K562 (cell line): Measurements from ENCODE around the gene TMEM267. TPM values are rescaled to one million over a fixed set of nuclear protein-coding genes. Genes with fewer than 3 reads are reported as not detected.

Experiments used
- ATF1 ChIP-seq, 2 experiments: fragments of 450-650 bp in 1 of 2; IDR thresholded peaks; 2 replicates each; pipeline ENCODE4 v1.6.1; 2016; ENCODE audit warnings: missing compliant biosample characterization in 1 of 2, missing genetic modification characterization in 1 of 2
- CC2D1A ChIP-seq: fragments of 450-650 bp; IDR thresholded peaks from 2 replicates; pipeline ENCODE4 v1.6.1; 2017; ENCODE audit warnings: mild to moderate bottlenecking
- CHAMP1 ChIP-seq: fragments of 450-650 bp; IDR thresholded peaks from 2 replicates; pipeline ENCODE4 v1.6.1; 2016; ENCODE audit warnings: mild to moderate bottlenecking
- DNMT1 ChIP-seq: fragments of 450-650 bp; IDR thresholded peaks from 2 replicates; pipeline ENCODE4 v1.6.1; 2016; ENCODE audit warnings: antibody characterized with exemption, mild to moderate bottlenecking
- LEF1 ChIP-seq: fragments of 450-650 bp; IDR thresholded peaks from 2 replicates; pipeline ENCODE4 v1.6.1; 2016; ENCODE audit warnings: mild to moderate bottlenecking
- MLLT1 ChIP-seq, 2 experiments: fragments of 450-650 bp; IDR thresholded peaks; 2 replicates each; pipeline ENCODE4 v1.6.1; 2016
- PHF21A ChIP-seq: fragments of 450-650 bp; IDR thresholded peaks from 2 replicates; pipeline ENCODE4 v1.6.1; 2017; ENCODE audit warnings: low read depth, borderline replicate concordance
- PHTF2 ChIP-seq: fragments of 250-450 bp; sonication (Bioruptor Pico); IDR thresholded peaks from 2 replicates; pipeline ENCODE4 v1.5.0; 2021; ENCODE audit warnings: mild to moderate bottlenecking
- ZBTB11 ChIP-seq, 3 experiments: fragments of 200-800 bp in 1 of 3; fragments of 250-450 bp in 1 of 3; fragments of 450-650 bp in 1 of 3; sonication (Bioruptor Pico) in 1 of 3; sonication (Bioruptor generic) in 1 of 3; formaldehyde crosslinking in 1 of 3; IDR thresholded peaks; 2 replicates each; pipeline versions ENCODE4 v1.6.1 to v1.8.0; 2016 to 2022; ENCODE audit warnings: mild to moderate bottlenecking in 2 of 3, missing genetic modification characterization in 2 of 3, missing compliant biosample characterization in 1 of 3, moderate library complexity in 1 of 3
- ZNF584 ChIP-seq: fragments of 200-800 bp; sonication (Bioruptor generic); IDR thresholded peaks from 2 replicates; pipeline ENCODE4 v1.6.1; 2016; ENCODE audit warnings: low read depth, mild to moderate bottlenecking, missing genetic modification characterization, missing compliant biosample characterization
- polyA plus RNA-seq, 8 experiments: library from polyadenylated mRNA; depleted of rRNA in 4 of 8; stranded (reverse) in 5 of 8; unstranded in 3 of 8; fragments of >200 nt; fragmentation: Nextera tagmentation in 2 of 8; fragmentation: Illumina TruSeq in 1 of 8; extraction: Ambion mirVana in 2 of 8; extraction: Trizol in 1 of 8; gene quantifications; 2 replicates each; pipeline versions ENCODE4 v1.2.1 to v1.2.3, GENCODE V29; 2011 to 2014; ENCODE audit warnings: inconsistent platforms in 1 of 8, missing spikeins in 1 of 8
- total RNA-seq, 7 experiments: library from RNA; depleted of rRNA in 6 of 7; stranded (reverse); fragments of >200 nt in 6 of 7; fragmentation: Illumina TruSeq in 2 of 7; extraction: Trizol in 2 of 7; gene quantifications; 2 replicates each; pipeline versions ENCODE4 v1.2.1 to v1.2.3, GENCODE V29; 2011 to 2021; ENCODE audit warnings: low replicate concordance in 1 of 7
- TF ChIP-seq, protein P1 (sequence below), 2 experiments: fragments of 200-800 bp in 1 of 2; sonication (Bioruptor generic) in 1 of 2; sonication (generic) in 1 of 2; formaldehyde crosslinking in 1 of 2; IDR thresholded peaks in 1 of 2; conservative IDR thresholded peaks in 1 of 2; 2 replicates each; pipeline versions ENCODE4 v1.5.0 to v1.6.1; 2016 to 2020; ENCODE audit warnings: missing compliant biosample characterization in 1 of 2, missing genetic modification characterization in 1 of 2, missing genetic modification reagents in 1 of 2
- TF ChIP-seq, protein P2 (sequence below): fragments of 450-650 bp; IDR thresholded peaks from 2 replicates; pipeline ENCODE4 v1.6.1; 2016; ENCODE audit warnings: borderline replicate concordance

TMEM267 gene
- total and polyA plus RNA-seq, 9 of the 15 experiments (the other 6 are each of a cell fraction or from before 2014, with no cell fraction given) = 8.1 to 61.1 (median 17.8) TPM

- 0 out of 4 replicates have a peak, but pooled peaks of 1 of the 2 experiments have one; percentile 39 for TF ChIP-seq MLLT1 (IDR thresholded peaks at IDR 0.05)
- TF ChIP-seq ZNF584 (CRISPR knock-in tag) = no peak
- peak; percentile 39 for TF ChIP-seq CC2D1A
- peak; percentile 54; the same call in 1 of the 2 replicates for TF ChIP-seq PHF21A
- TF ChIP-seq, protein P1, sequence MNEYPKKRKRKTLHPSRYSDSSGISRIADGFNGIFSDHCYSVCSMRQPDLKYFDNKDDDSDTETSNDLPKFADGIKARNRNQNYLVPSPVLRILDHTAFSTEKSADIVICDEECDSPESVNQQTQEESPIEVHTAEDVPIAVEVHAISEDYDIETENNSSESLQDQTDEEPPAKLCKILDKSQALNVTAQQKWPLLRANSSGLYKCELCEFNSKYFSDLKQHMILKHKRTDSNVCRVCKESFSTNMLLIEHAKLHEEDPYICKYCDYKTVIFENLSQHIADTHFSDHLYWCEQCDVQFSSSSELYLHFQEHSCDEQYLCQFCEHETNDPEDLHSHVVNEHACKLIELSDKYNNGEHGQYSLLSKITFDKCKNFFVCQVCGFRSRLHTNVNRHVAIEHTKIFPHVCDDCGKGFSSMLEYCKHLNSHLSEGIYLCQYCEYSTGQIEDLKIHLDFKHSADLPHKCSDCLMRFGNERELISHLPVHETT (CRISPR knock-in tag; conservative IDR thresholded peaks at IDR 0.05 in 1 of 2, IDR thresholded peaks at IDR 0.05 in 1 of 2) = peak in 1 of 2 experiments; percentile 45; a peak in 1 of 4 replicates
- no peak for TF ChIP-seq ATF1 (CRISPR knock-in tag; IDR thresholded peaks at IDR 0.05)
- TF ChIP-seq ATF1 (tag; IDR thresholded peaks at IDR 0.05) = peak; percentile 92
- TF ChIP-seq PHTF2 (CRISPR knock-in tag) = no peak
- TF ChIP-seq CHAMP1 = peak; percentile 48; the same call in 1 of the 2 replicates
- peak in 1 of 3 experiments; percentile 73; a peak in 1 of 6 replicates for TF ChIP-seq ZBTB11 (CRISPR knock-in tag; IDR thresholded peaks at IDR 0.05)
- 0 out of 2 replicates have a peak, but pooled peaks have one; percentile 32 for TF ChIP-seq LEF1
- TF ChIP-seq, protein P2, sequence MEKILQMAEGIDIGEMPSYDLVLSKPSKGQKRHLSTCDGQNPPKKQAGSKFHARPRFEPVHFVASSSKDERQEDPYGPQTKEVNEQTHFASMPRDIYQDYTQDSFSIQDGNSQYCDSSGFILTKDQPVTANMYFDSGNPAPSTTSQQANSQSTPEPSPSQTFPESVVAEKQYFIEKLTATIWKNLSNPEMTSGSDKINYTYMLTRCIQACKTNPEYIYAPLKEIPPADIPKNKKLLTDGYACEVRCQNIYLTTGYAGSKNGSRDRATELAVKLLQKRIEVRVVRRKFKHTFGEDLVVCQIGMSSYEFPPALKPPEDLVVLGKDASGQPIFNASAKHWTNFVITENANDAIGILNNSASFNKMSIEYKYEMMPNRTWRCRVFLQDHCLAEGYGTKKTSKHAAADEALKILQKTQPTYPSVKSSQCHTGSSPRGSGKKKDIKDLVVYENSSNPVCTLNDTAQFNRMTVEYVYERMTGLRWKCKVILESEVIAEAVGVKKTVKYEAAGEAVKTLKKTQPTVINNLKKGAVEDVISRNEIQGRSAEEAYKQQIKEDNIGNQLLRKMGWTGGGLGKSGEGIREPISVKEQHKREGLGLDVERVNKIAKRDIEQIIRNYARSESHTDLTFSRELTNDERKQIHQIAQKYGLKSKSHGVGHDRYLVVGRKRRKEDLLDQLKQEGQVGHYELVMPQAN = peak; percentile 13; the same call in 1 of the 2 replicates
- 0 out of 2 replicates have a peak, but pooled peaks have one; percentile 16 for TF ChIP-seq DNMT1
Measured at GRCh38 chr5:43484106-43484849, 613 bp upstream of the TMEM267 start (continued).
